Esophagus squamous epithelium (tissue), 4 donors: ENCODE measurements around the gene HBP1.

Source experiments
- POLR2A ChIP-seq, 4 donors: fragments of 450-650 bp; IDR thresholded peaks; one replicate each; pipeline ENCODE4 v1.6.1; 2017; ENCODE audit warnings: antibody characterized with exemption in 4 of 4, mild to moderate bottlenecking in 4 of 4, moderate library complexity in 3 of 4
- TF ChIP-seq, protein P1 (sequence below), 6 experiments: fragments of 450-650 bp in 4 of 6; fragments of 200-600 bp in 2 of 6; sonication (generic) in 2 of 6; IDR thresholded peaks; one replicate each; pipeline ENCODE4 v1.5.1; 2016 to 2019; ENCODE audit warnings: antibody characterized with exemption in 6 of 6, mild to moderate bottlenecking in 4 of 6, moderate library complexity in 4 of 6

DNA sequence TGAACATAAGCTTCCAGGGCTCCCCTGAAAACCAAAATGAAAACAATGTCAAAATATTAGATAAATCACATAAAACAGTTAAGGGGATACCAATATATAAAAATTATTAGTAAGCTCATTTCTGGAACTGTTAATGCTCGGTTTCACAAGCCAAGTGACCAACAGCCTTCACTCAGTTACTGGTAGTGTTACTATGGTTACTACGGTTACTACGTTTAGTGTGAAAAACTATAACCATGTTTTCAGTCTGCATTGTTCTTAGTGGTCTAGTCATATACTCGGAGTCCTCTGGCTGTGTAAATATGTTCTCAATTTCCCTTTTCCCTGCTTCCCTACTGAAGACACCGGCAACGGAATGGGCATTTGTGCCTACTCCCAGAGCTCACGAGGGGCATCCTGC, 34.8 kb downstream of the HBP1 start:
- TF ChIP-seq, protein P1, sequence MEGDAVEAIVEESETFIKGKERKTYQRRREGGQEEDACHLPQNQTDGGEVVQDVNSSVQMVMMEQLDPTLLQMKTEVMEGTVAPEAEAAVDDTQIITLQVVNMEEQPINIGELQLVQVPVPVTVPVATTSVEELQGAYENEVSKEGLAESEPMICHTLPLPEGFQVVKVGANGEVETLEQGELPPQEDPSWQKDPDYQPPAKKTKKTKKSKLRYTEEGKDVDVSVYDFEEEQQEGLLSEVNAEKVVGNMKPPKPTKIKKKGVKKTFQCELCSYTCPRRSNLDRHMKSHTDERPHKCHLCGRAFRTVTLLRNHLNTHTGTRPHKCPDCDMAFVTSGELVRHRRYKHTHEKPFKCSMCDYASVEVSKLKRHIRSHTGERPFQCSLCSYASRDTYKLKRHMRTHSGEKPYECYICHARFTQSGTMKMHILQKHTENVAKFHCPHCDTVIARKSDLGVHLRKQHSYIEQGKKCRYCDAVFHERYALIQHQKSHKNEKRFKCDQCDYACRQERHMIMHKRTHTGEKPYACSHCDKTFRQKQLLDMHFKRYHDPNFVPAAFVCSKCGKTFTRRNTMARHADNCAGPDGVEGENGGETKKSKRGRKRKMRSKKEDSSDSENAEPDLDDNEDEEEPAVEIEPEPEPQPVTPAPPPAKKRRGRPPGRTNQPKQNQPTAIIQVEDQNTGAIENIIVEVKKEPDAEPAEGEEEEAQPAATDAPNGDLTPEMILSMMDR (IDR thresholded peaks at IDR 0.05): no peak
- no peak for TF ChIP-seq POLR2A (IDR thresholded peaks at IDR 0.05)
